Chondrocyte (in vitro differentiated cells): ENCODE measurements around the gene LPO. TPM values are rescaled to one million over a fixed set of nuclear protein-coding genes. Genes with fewer than 3 reads are reported as not detected.

Experiments
- DNase-seq: peaks from one replicate; pipeline ENCODE4 v3.0.0; 2021; ENCODE audit warnings: mixed read lengths, low spot score
- H3K27ac Mint-ChIP-seq: one replicate; pipeline ENCODE4 v1.8.0; 2021; ENCODE audit warnings: mild to moderate bottlenecking, moderate library complexity, mixed read lengths; ENCODE audit not compliant: unreplicated experiment
- H3K27me3 Mint-ChIP-seq: 2 replicates; pipeline ENCODE4 v1.8.0; 2021; ENCODE audit warnings: low read depth, mixed read lengths
- H3K36me3 Mint-ChIP-seq: 2 replicates; pipeline ENCODE4 v1.8.0; 2021; ENCODE audit warnings: low read depth, mixed read lengths
- H3K4me1 Mint-ChIP-seq: 2 replicates; pipeline ENCODE4 v1.8.0; 2021; ENCODE audit warnings: low read depth, mild to moderate bottlenecking, mixed read lengths
- H3K4me3 Mint-ChIP-seq: one replicate; pipeline ENCODE4 v1.8.0; 2021; ENCODE audit warnings: mild to moderate bottlenecking, moderate library complexity, mixed read lengths; ENCODE audit not compliant: unreplicated experiment
- H3K9me3 Mint-ChIP-seq: 2 replicates; pipeline ENCODE4 v1.8.0; 2021; ENCODE audit warnings: low read depth, mixed read lengths
- total RNA-seq: library from RNA; stranded (reverse); gene quantifications from 3 replicates; pipeline ENCODE4 v1.2.1, GENCODE V29; 2021
- TF ChIP-seq, protein P1 (sequence below): fragments of 200-600 bp; sonication (generic); IDR thresholded peaks from 2 replicates; pipeline ENCODE4 v1.5.0; 2021; ENCODE audit warnings: antibody characterized with exemption, mild to moderate bottlenecking, moderate library complexity

The LPO gene
- total RNA-seq, 1 donor from 2014 or later: not detected

DNA sequence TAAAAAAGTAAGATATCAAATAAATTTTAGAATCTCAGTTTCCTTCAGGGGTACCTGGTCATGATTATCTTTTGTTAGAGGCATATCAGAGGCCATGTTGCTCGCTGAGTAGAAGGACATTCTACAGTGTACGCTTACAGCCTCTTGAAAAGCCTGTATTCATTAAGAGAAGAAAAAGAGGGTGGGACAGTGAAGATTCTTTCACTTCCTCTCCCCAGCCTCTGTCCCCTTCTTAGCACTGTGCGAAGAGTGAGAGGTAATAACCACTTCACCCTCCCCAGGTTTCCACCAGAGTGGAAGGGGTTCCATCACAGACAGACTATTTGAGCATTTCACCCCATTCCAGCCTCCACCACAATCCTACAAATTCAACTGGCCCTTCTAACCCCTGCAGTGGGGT is 4.8 kb upstream of the LPO start:
- Mint-ChIP-seq H3K27me3 (peaks cover 39% of the 10 kb centered on the region), H3K36me3 (no peaks in the 10 kb centered on the region), H3K27ac (no peak overlapping the region), H3K4me3 (no peak overlapping the region), H3K9me3 (no peaks in the 10 kb centered on the region), H3K4me1 (no peaks in the 10 kb centered on the region)
- no peak for DNase-seq
- TF ChIP-seq, protein P1, sequence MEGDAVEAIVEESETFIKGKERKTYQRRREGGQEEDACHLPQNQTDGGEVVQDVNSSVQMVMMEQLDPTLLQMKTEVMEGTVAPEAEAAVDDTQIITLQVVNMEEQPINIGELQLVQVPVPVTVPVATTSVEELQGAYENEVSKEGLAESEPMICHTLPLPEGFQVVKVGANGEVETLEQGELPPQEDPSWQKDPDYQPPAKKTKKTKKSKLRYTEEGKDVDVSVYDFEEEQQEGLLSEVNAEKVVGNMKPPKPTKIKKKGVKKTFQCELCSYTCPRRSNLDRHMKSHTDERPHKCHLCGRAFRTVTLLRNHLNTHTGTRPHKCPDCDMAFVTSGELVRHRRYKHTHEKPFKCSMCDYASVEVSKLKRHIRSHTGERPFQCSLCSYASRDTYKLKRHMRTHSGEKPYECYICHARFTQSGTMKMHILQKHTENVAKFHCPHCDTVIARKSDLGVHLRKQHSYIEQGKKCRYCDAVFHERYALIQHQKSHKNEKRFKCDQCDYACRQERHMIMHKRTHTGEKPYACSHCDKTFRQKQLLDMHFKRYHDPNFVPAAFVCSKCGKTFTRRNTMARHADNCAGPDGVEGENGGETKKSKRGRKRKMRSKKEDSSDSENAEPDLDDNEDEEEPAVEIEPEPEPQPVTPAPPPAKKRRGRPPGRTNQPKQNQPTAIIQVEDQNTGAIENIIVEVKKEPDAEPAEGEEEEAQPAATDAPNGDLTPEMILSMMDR: no peak

DNA sequence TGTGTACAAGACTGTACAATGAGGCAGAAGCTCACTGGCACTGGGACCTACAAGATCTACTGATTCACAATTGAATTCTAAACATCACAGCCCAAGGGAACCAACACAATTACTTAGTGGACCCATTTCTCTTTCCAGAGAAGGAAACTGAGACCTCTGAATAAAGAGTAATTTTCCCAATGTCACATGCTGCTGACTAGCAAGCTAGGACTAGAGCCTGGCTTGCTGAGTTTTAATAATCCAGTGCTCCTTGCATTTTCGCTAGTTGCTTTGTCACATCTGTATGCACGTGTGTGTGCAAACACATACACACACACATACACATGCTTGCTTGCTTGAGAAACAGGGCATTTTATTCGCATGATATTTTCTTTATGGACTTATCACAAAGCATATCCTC is 3.9 kb upstream of the LPO start:
- peaks cover 42% of the 10 kb centered on the region for H3K27me3 Mint-ChIP-seq
- no peak for DNase-seq
- no peaks in the 10 kb centered on the region for H3K36me3 Mint-ChIP-seq
- H3K4me1 Mint-ChIP-seq: no peaks in the 10 kb centered on the region
- H3K27ac Mint-ChIP-seq: no peak overlapping the region
- no peaks in the 10 kb centered on the region for H3K9me3 Mint-ChIP-seq
- TF ChIP-seq, protein P1: no peak
- no peak overlapping the region for H3K4me3 Mint-ChIP-seq

DNA sequence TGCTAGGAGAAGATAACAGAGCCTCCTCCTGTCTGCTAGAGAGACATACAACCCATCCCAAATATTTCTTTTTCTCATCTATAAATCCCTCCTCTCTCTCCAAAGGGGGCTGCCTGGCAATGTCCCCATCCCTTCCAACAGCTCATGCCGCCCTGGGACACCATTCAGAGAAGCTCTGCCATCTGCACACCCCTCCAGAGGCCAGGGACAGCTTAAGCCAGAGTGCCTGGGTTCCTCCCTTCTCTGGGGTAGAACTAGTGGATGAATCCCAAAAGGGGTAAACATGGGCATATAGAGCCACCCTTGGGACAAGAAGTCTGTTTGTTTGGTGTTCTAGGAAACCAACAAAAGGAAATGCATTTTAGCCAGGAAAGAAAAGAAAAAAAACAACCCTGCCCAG is 2.6 kb upstream of the LPO start:
- Mint-ChIP-seq H3K36me3 (no peaks in the 10 kb centered on the region), H3K27me3 (peaks cover 54% of the 10 kb centered on the region), H3K4me1 (no peaks in the 10 kb centered on the region), H3K4me3 (no peak overlapping the region), H3K9me3 (no peaks in the 10 kb centered on the region), H3K27ac (no peak overlapping the region)
- DNase-seq: no peak
- TF ChIP-seq, protein P1: no peak

DNA sequence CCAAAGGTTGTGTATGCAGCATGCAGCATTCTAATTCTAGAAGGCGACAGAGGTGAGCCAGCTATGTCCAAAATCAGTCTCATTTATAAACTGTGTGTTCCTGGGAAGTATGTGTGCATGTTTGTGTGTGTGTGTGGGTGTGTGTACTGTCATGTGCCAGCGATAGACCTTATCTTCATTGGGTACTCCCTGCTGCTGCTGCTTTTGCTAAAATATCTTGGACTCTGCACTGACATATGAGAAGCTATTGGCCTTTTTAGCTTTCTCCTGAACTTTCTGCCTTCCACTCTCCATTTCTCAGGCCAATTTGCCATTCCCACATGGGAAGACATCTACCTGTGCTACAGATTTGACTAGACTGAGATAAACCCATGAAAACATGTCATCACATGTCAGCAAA is 2.0 kb upstream of the LPO start:
- H3K4me1 Mint-ChIP-seq: no peaks in the 10 kb centered on the region
- H3K9me3 Mint-ChIP-seq: no peaks in the 10 kb centered on the region
- TF ChIP-seq, protein P1: no peak
- H3K4me3 Mint-ChIP-seq: no peak overlapping the region
- peaks cover 56% of the 10 kb centered on the region for H3K27me3 Mint-ChIP-seq
- DNase-seq: no peak
- H3K27ac Mint-ChIP-seq: no peak overlapping the region
- no peaks in the 10 kb centered on the region for H3K36me3 Mint-ChIP-seq

DNA sequence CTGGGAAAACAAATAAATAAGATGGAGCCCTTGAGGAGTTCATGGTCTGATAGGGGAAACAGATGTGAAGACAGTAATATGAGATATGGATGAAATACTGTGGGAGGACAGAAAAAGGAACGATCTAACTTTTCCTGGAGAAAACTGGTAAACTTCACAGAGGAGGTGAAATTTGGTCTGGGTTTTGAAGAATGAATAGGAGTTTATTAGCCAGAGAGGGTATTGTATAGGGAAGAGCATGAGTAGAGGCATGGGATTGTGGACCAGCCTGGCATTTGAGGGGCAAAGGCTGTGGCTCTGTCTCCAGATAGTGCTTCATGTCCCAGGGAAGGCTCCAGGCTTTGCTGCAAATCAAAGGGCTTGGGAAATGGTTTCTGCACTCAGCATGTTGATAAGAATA is 1.6 kb downstream of the LPO start:
- Mint-ChIP-seq H3K27ac (no peak overlapping the region), H3K4me3 (no peak overlapping the region)

More for the DNA sequence above, 1.6 kb downstream of the LPO start:
- Mint-ChIP-seq H3K4me1 (no peaks in the 10 kb centered on the region), H3K9me3 (no peaks in the 10 kb centered on the region), H3K36me3 (no peaks in the 10 kb centered on the region), H3K27me3 (peaks cover 75% of the 10 kb centered on the region)
- TF ChIP-seq, protein P1: no peak
- DNase-seq: no peak
